ENCODE results near the gene NFIA.

Gene NFIA

GRCh38 chr1:61253059-61253735 is 170.8 kb downstream of the NFIA start:
- TF ChIP-seq CTCF (IDR thresholded peaks at IDR 0.05; ENCODE audit: poor library complexity, severe bottlenecking), result no peak
- H3K4me1 ChIP-seq (ENCODE audit: insufficient read depth, poor library complexity, severe bottlenecking), result peaks cover 24% of the 10 kb centered on the region
- H3K27ac ChIP-seq (ENCODE audit: poor library complexity, severe bottlenecking), result peak overlapping the region; percentile 49
- peak; percentile 79 for ATAC-seq (ENCODE audit: low read depth)
- no peaks in the 10 kb centered on the region for H3K27me3 ChIP-seq (ENCODE audit: insufficient read depth, poor library complexity, severe bottlenecking)
- no peaks in the 10 kb centered on the region for H3K9me3 ChIP-seq (ENCODE audit: severe bottlenecking)
- no peaks in the 10 kb centered on the region for H3K36me3 ChIP-seq (ENCODE audit: low read depth)
- peak; percentile 71 for DNase-seq (ENCODE audit: low spot score)
- no peak overlapping the region for H3K4me3 ChIP-seq (ENCODE audit: severe bottlenecking)

- peak; percentile 24; the same call in 2 of the 3 replicates for ATAC-seq (ENCODE audit: low read depth)
- Histone ChIP-seq H3K36me3 (ENCODE audit: low read depth) (no peaks in the 10 kb centered on the region), H3K9me3 (ENCODE audit: severe bottlenecking) (no peaks in the 10 kb centered on the region), H3K4me1 (ENCODE audit: insufficient read depth, poor library complexity, severe bottlenecking) (peaks cover 24% of the 10 kb centered on the region), H3K4me3 (ENCODE audit: severe bottlenecking) (no peak overlapping the region), H3K27me3 (ENCODE audit: insufficient read depth, poor library complexity, severe bottlenecking) (no peaks in the 10 kb centered on the region), H3K27ac (ENCODE audit: poor library complexity, severe bottlenecking) (peak overlapping the region; percentile 49)
- no peak for DNase-seq (ENCODE audit: low spot score)
- TF ChIP-seq CTCF (IDR thresholded peaks at IDR 0.05; ENCODE audit: poor library complexity, severe bottlenecking), result no peak
Observed at GRCh38 chr1:61253912-61254633, 171.7 kb downstream of the NFIA start.

GRCh38 chr1:61254634-61255357 is 172.4 kb downstream of the NFIA start:
- Histone ChIP-seq H3K9me3 (ENCODE audit: severe bottlenecking) (no peaks in the 10 kb centered on the region), H3K27ac (ENCODE audit: poor library complexity, severe bottlenecking) (peak overlapping the region; percentile 49), H3K4me3 (ENCODE audit: severe bottlenecking) (no peak overlapping the region), H3K4me1 (ENCODE audit: insufficient read depth, poor library complexity, severe bottlenecking) (peaks cover 24% of the 10 kb centered on the region), H3K27me3 (ENCODE audit: insufficient read depth, poor library complexity, severe bottlenecking) (no peaks in the 10 kb centered on the region), H3K36me3 (ENCODE audit: low read depth) (no peaks in the 10 kb centered on the region)
- ATAC-seq (ENCODE audit: low read depth) (peak; percentile 86), DNase-seq (ENCODE audit: low spot score) (no peak)
- no peak for TF ChIP-seq CTCF (IDR thresholded peaks at IDR 0.05; ENCODE audit: poor library complexity, severe bottlenecking)

GRCh38 chr1:61255358-61255703 is 173.0 kb downstream of the NFIA start:
- no peak for ATAC-seq (ENCODE audit: low read depth)
- Histone ChIP-seq H3K36me3 (ENCODE audit: low read depth) (no peaks in the 10 kb centered on the region), H3K4me1 (ENCODE audit: insufficient read depth, poor library complexity, severe bottlenecking) (peaks cover 24% of the 10 kb centered on the region), H3K4me3 (ENCODE audit: severe bottlenecking) (no peak overlapping the region), H3K27me3 (ENCODE audit: insufficient read depth, poor library complexity, severe bottlenecking) (no peaks in the 10 kb centered on the region), H3K9me3 (ENCODE audit: severe bottlenecking) (no peaks in the 10 kb centered on the region), H3K27ac (ENCODE audit: poor library complexity, severe bottlenecking) (peak overlapping the region; percentile 49)
- no peak for DNase-seq (ENCODE audit: low spot score)
- no peak for TF ChIP-seq CTCF (IDR thresholded peaks at IDR 0.05; ENCODE audit: poor library complexity, severe bottlenecking)

Measured in RWPE2 (cell line).